ENCODE measurements around the gene SLCO2A1.

DNA sequence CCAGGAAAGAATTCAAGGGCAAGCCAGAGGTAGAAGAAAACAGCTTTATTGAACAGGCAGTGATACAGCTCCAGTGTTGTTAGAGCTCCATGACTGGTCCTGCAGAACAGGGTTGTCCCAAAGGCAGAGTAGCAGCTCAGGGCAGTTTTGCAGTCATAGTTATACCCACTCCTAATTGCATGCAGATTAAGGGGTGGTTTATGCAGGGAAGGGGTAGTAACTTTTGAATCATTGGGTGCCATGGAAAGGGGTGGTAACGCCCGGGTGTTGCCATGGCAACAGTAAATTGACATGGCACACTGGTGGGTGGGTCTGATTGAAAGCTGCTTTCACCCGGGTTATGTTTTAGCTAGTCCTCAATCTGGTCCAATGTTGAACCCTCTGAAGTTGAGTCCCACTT, 124.3 kb downstream of the SLCO2A1 start:
- TF ChIP-seq SP1 (IDR thresholded peaks at IDR 0.05), result no peak
- TF ChIP-seq, protein P1, sequence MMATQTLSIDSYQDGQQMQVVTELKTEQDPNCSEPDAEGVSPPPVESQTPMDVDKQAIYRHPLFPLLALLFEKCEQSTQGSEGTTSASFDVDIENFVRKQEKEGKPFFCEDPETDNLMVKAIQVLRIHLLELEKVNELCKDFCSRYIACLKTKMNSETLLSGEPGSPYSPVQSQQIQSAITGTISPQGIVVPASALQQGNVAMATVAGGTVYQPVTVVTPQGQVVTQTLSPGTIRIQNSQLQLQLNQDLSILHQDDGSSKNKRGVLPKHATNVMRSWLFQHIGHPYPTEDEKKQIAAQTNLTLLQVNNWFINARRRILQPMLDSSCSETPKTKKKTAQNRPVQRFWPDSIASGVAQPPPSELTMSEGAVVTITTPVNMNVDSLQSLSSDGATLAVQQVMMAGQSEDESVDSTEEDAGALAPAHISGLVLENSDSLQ (IDR thresholded peaks at IDR 0.05), result no peak
- TF ChIP-seq ARNT (IDR thresholded peaks at IDR 0.05), result no peak
- no peak for TF ChIP-seq LEF1 (IDR thresholded peaks at IDR 0.05; ENCODE audit: borderline replicate concordance)
- no peak for TF ChIP-seq FOXK2 (IDR thresholded peaks at IDR 0.05)

Measured in HEK293T (cell line).